Natural killer cell treated with Interleukin-12 subunit alpha and Interleukin-12 subunit beta and Interleukin-15 and Interleukin-18, amount 100 ng/mL, for 72 hours (primary cell): ENCODE measurements around the gene RASA4. TPM values are rescaled to one million over a fixed set of nuclear protein-coding genes. Genes with fewer than 3 reads are reported as not detected.
"Not testable (repeated sequence)": the region's sequence is repeated elsewhere in the genome, so short reads cannot be mapped to it uniquely, and the experiment has no call there.

Experiments used
- ATAC-seq, 2 donors: fragments of 150-1000 bp; cut with Tn5 transposase in 1 of 2; sonication (Bioruptor Pico), chemical (Tn5 transposase) in 1 of 2; 2 replicates each; pipeline ENCODE4 v1.10.0; 2021
- DNase-seq: peaks from one replicate; pipeline ENCODE4 v3.0.0; 2022; ENCODE audit warnings: low spot score
- H3K27ac Mint-ChIP-seq, 2 donors: 1 replicate in 1 of 2; 2 replicates in 1 of 2; pipeline ENCODE4 v1.8.0; 2022; ENCODE audit warnings: mixed read lengths in 2 of 2, mild to moderate bottlenecking in 1 of 2, moderate library complexity in 1 of 2
- H3K27me3 Mint-ChIP-seq, 2 donors: 1 replicate in 1 of 2; 2 replicates in 1 of 2; pipeline ENCODE4 v1.8.0; 2022; ENCODE audit warnings: mixed read lengths in 2 of 2
- H3K36me3 Mint-ChIP-seq: one replicate; pipeline ENCODE4 v1.8.0; 2022; ENCODE audit warnings: mixed read lengths
- H3K4me1 Mint-ChIP-seq, 2 donors: 1 replicate in 1 of 2; 2 replicates in 1 of 2; pipeline ENCODE4 v1.8.0; 2022; ENCODE audit warnings: low read depth in 2 of 2, mixed read lengths in 2 of 2, mild to moderate bottlenecking in 1 of 2
- H3K4me3 Mint-ChIP-seq: one replicate; pipeline ENCODE4 v1.8.0; 2022; ENCODE audit warnings: mixed read lengths
- H3K9me3 Mint-ChIP-seq: 2 replicates; pipeline ENCODE4 v1.8.0; 2022; ENCODE audit warnings: mixed read lengths
- total RNA-seq, 2 donors: library from RNA; stranded (reverse); gene quantifications; one replicate each; pipeline ENCODE4 v1.2.3, GENCODE V29; 2022

The RASA4 gene
- total RNA-seq, 2 donors from 2014 or later = 7.9 to 24.0 TPM

GRCh38 chr7:102544372-102544771 is 72.2 kb downstream of the RASA4 start:
- not testable (repeated sequence) for H3K4me3 Mint-ChIP-seq, H3K27ac Mint-ChIP-seq, H3K4me1 Mint-ChIP-seq, H3K27me3 Mint-ChIP-seq, DNase-seq, ATAC-seq, H3K36me3 Mint-ChIP-seq, H3K9me3 Mint-ChIP-seq

GRCh38 chr7:102543596-102543995 is 73.0 kb downstream of the RASA4 start, which contains the start of gene UPK3BL2:
Gene UPK3BL2, minus strand, starts transcription at chr7:102543696. Its CDS starts 60 bp downstream, at chr7:102543636.
- not testable (repeated sequence) for H3K4me3 Mint-ChIP-seq, H3K9me3 Mint-ChIP-seq, H3K36me3 Mint-ChIP-seq, H3K27ac Mint-ChIP-seq, DNase-seq, ATAC-seq, H3K4me1 Mint-ChIP-seq, H3K27me3 Mint-ChIP-seq

- ATAC-seq, H3K4me3 Mint-ChIP-seq, H3K4me1 Mint-ChIP-seq, H3K27me3 Mint-ChIP-seq, H3K9me3 Mint-ChIP-seq, H3K27ac Mint-ChIP-seq, DNase-seq, H3K36me3 Mint-ChIP-seq: not testable (repeated sequence)
Observed at GRCh38 chr7:102542771-102543170, 73.8 kb downstream of the RASA4 start.

- H3K4me3 Mint-ChIP-seq, H3K36me3 Mint-ChIP-seq, DNase-seq, ATAC-seq, H3K4me1 Mint-ChIP-seq, H3K9me3 Mint-ChIP-seq, H3K27me3 Mint-ChIP-seq, H3K27ac Mint-ChIP-seq: not testable (repeated sequence)
Observed at GRCh38 chr7:102542083-102542482, 74.5 kb downstream of the RASA4 start.

GRCh38 chr7:102540604-102541003 is 76.0 kb downstream of the RASA4 start:
- H3K4me3 Mint-ChIP-seq = not testable (repeated sequence)

GRCh38 chr7:102535062-102535615 is 81.4 kb downstream of the RASA4 start:
- not testable (repeated sequence) for H3K9me3 Mint-ChIP-seq, H3K27ac Mint-ChIP-seq, H3K4me1 Mint-ChIP-seq, H3K4me3 Mint-ChIP-seq, DNase-seq, ATAC-seq, H3K27me3 Mint-ChIP-seq, H3K36me3 Mint-ChIP-seq

More at GRCh38 chr7:102540604-102541003, 76.0 kb downstream of the RASA4 start:
- not testable (repeated sequence) for H3K36me3 Mint-ChIP-seq, ATAC-seq, H3K4me1 Mint-ChIP-seq, H3K27ac Mint-ChIP-seq, H3K27me3 Mint-ChIP-seq, H3K9me3 Mint-ChIP-seq, DNase-seq

- DNase-seq, H3K36me3 Mint-ChIP-seq, H3K4me3 Mint-ChIP-seq, H3K4me1 Mint-ChIP-seq, ATAC-seq, H3K27me3 Mint-ChIP-seq, H3K9me3 Mint-ChIP-seq, H3K27ac Mint-ChIP-seq: not testable (repeated sequence)
Observed at GRCh38 chr7:102532127-102532526, 84.4 kb downstream of the RASA4 start.

- H3K4me3 Mint-ChIP-seq, H3K36me3 Mint-ChIP-seq, H3K27me3 Mint-ChIP-seq, ATAC-seq, H3K9me3 Mint-ChIP-seq, H3K4me1 Mint-ChIP-seq, H3K27ac Mint-ChIP-seq, DNase-seq: not testable (repeated sequence)
Observed at GRCh38 chr7:102531583-102531982, 85.0 kb downstream of the RASA4 start.

DNA sequence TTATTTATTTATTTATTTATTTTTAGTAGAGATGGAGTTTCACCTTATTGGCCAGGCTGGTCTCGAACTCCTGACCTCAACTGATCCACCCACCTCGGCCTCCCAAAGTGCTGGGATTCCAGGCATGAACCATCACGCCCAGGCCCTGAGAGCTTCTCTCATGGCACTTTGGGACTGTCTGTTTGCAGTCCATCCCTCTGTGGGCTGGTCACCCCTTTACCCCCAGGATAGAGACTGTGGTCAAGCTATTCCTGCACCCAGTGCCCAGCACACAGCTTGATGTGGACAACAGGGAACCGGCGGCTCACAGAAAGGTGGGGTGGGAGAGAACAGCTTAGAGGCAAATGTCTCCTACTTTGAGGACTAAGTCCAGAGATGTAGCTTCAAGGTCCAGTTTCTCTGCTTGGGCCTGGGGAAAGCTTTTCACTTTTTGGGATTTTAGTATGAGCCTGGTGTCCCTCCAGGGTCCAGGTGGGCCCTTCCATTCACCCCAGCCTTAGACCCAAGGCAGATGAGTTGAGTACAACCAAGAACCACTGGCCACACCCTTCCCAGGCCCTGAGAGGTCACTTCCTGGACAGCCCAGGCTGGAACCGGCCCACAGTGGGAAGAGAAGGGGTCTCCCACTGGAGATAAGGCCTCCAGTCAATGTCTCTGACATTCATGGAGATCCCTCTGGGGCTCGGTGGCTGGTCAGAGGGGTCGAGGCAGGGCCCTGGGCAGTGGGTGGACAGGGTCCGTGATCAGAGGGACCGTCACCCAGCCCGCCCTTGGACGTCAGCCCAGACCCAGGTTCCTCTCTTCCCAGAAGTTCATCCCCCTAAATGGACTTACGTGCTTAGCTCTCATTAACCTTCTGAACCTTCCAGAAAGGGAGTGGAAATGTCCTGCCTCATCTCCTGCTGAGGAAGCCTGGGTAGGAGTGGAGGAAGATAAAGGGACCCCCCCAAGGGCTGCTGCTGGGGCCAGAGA is 88.4 kb downstream of the RASA4 start:
- H3K9me3 Mint-ChIP-seq, ATAC-seq, H3K4me1 Mint-ChIP-seq, H3K4me3 Mint-ChIP-seq, DNase-seq, H3K27me3 Mint-ChIP-seq, H3K27ac Mint-ChIP-seq, H3K36me3 Mint-ChIP-seq: not testable (repeated sequence)

GRCh38 chr7:102527182-102527581 is 89.4 kb downstream of the RASA4 start:
- not testable (repeated sequence) for ATAC-seq, H3K9me3 Mint-ChIP-seq, H3K27ac Mint-ChIP-seq, H3K27me3 Mint-ChIP-seq, H3K4me3 Mint-ChIP-seq, DNase-seq, H3K4me1 Mint-ChIP-seq, H3K36me3 Mint-ChIP-seq

GRCh38 chr7:102524803-102525202 is 91.8 kb downstream of the RASA4 start:
- H3K27me3 Mint-ChIP-seq, H3K4me1 Mint-ChIP-seq, H3K4me3 Mint-ChIP-seq, H3K27ac Mint-ChIP-seq, H3K9me3 Mint-ChIP-seq, DNase-seq, H3K36me3 Mint-ChIP-seq: not testable (repeated sequence)
- ATAC-seq = peak; percentile 7 to 34

Other genes starting within 250 kb of the RASA4 start
- 10 to 100 TPM; 26.7 to 39.5 TPM for gene PRKRIP1, start 220.4 kb downstream of the RASA4 start, total RNA-seq
- gene ORAI2, start 183.2 kb downstream of the RASA4 start, total RNA-seq = 10 to 100 TPM; 56.5 to 70.4 TPM
- 10 to 100 TPM in 1 of 2 donors, 1 to 10 TPM in 1; 7.8 to 19.3 TPM for gene ALKBH4, start 151.9 kb downstream of the RASA4 start, total RNA-seq
- 10 to 100 TPM; 22.9 to 44.2 TPM for gene LRWD1, start 151.8 kb downstream of the RASA4 start, total RNA-seq
- 10 to 100 TPM; 56.9 to 57.6 TPM for gene POLR2J, start 137.8 kb downstream of the RASA4 start, total RNA-seq
- 10 to 100 TPM in 1 of 2 donors, under 1 TPM in 1; 0.48 to 23.4 TPM for gene RASA4B, start 99.0 kb downstream of the RASA4 start, total RNA-seq
- 100 to 1,000 TPM in 1 of 2 donors, 10 to 100 TPM in 1; 26.2 to 105 TPM for gene UPK3BL2, start 73.1 kb downstream of the RASA4 start, total RNA-seq
- gene SPDYE2, start 65.5 kb downstream of the RASA4 start, total RNA-seq = under 1 TPM in 1 of 2 donors, not detected in 1; 0.53 TPM
- gene POLR2J3, start 44.2 kb downstream of the RASA4 start, total RNA-seq = 100 to 1,000 TPM in 1 of 2 donors, 10 to 100 TPM in 1; 54.0 to 155 TPM
- 10 to 100 TPM; 28.8 to 63.3 TPM for gene UPK3BL1, start 26.0 kb upstream of the RASA4 start, total RNA-seq
- not detected for gene SPDYE2B, start 33.6 kb upstream of the RASA4 start, total RNA-seq
- 10 to 100 TPM; 17.7 to 72.2 TPM for gene POLR2J2, start 54.9 kb upstream of the RASA4 start, total RNA-seq
- gene FAM185A, start 132.2 kb upstream of the RASA4 start, total RNA-seq = 10 to 100 TPM in 1 of 2 donors, 1 to 10 TPM in 1; 8.2 to 15.6 TPM